Mesothelial cell of epicardium (in vitro differentiated cells): ENCODE results near the gene DOCK4. TPM values are rescaled to one million over a fixed set of nuclear protein-coding genes. Genes with fewer than 3 reads are reported as not detected.

Experiments
- DNase-seq, 2 experiments: peaks; one replicate each; pipeline ENCODE4 v3.0.0; 2021; ENCODE audit warnings: low spot score in 2 of 2; ENCODE audit not compliant: unreplicated experiment in 2 of 2
- H3K27ac Mint-ChIP-seq: 2 replicates; pipeline ENCODE4 v1.8.0; 2021; ENCODE audit warnings: mixed read lengths
- H3K27me3 Mint-ChIP-seq: 2 replicates; pipeline ENCODE4 v1.8.0; 2021; ENCODE audit warnings: low read depth, mixed read lengths
- H3K36me3 Mint-ChIP-seq: 2 replicates; pipeline ENCODE4 v1.8.0; 2021; ENCODE audit warnings: mixed read lengths
- H3K4me1 Mint-ChIP-seq: 2 replicates; pipeline ENCODE4 v1.8.0; 2021; ENCODE audit warnings: mixed read lengths
- H3K4me3 Mint-ChIP-seq: 2 replicates; pipeline ENCODE4 v1.8.0; 2021; ENCODE audit warnings: mild to moderate bottlenecking, moderate library complexity, mixed read lengths
- H3K9me3 Mint-ChIP-seq: 2 replicates; pipeline ENCODE4 v1.8.0; 2021; ENCODE audit warnings: mixed read lengths
- CTCF ChIP-seq: fragments of 200-600 bp; sonication (generic); IDR thresholded peaks from one replicate; pipeline ENCODE4 v1.5.0; 2021; ENCODE audit warnings: antibody characterized with exemption; ENCODE audit not compliant: unreplicated experiment
- total RNA-seq: library from RNA; stranded (reverse); gene quantifications from 3 replicates; pipeline ENCODE4 v1.2.1, GENCODE V29; 2021

Gene DOCK4
- total RNA-seq, 1 donor from 2014 or later: 27.7 TPM

- no peak for TF ChIP-seq CTCF
- Mint-ChIP-seq H3K4me3 (no peak overlapping the region), H3K36me3 (peaks cover 8% of the 10 kb centered on the region), H3K4me1 (peaks cover 14% of the 10 kb centered on the region), H3K9me3 (no peaks in the 10 kb centered on the region), H3K27me3 (no peaks in the 10 kb centered on the region), H3K27ac (no peak overlapping the region)
- DNase-seq: no peak
Measured at GRCh38 chr7:111990643-111991042, 215.6 kb downstream of the DOCK4 start.

DNA sequence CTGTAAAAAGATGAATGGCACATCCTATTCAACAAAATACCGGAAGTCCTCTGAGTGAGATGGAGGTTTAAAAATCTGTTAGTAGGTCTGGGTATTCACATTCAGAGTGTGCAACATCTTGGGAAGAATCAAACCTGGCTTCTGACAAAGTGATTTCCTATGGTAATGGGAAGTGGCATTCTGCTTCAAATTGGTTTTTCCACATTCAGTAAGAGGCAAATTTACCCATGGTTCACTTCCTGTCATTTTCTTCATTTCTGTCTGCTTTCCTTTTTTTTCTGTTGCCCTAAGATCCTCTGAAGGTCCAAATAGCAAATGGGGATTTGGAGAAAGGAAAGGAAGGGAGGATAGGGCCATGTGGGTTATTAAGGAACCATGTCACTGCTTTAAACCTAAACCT, 218.3 kb downstream of the DOCK4 start:
- no peak overlapping the region for H3K27ac Mint-ChIP-seq
- no peak overlapping the region for H3K4me3 Mint-ChIP-seq
- TF ChIP-seq CTCF: no peak
- peaks cover 13% of the 10 kb centered on the region for H3K4me1 Mint-ChIP-seq
- H3K9me3 Mint-ChIP-seq: no peaks in the 10 kb centered on the region
- DNase-seq: no peak
- no peaks in the 10 kb centered on the region for H3K27me3 Mint-ChIP-seq
- H3K36me3 Mint-ChIP-seq: peaks cover 30% of the 10 kb centered on the region

DNA sequence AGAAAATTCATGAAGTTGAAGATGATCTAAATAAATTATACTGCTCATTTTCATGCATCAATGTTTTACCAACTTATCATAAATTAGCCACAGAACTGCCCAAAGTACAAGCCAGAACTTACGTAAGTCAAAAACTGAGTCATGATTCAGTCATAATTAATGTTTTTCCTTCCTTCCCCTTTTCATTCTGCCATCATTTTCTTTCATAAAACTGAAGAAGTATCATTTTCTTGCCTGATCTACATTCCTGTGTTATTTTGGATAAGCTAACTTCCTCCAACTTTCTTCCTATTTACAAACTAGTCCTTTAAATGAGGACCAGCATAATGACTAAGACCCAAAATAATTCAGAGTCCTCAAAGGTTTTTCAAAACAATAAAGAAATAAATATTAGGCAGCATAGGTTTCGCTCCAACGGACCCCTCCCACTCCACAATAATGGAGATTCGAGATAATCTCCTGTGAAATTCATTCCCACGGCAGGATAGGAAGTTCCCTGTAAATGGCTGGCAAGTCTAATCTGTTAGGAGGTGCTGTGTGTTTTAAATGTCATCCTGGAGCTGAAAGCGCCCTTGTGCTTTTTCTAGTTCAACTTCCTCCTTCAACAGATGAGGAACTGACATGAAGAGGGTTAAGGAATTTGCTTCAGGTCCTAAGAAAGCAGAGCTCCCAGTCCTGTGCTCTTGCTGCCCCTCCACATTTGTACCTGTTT, 218.9 kb downstream of the DOCK4 start:
- Mint-ChIP-seq H3K4me3 (no peak overlapping the region), H3K27ac (peak overlapping the region; percentile 1), H3K27me3 (no peaks in the 10 kb centered on the region), H3K9me3 (no peaks in the 10 kb centered on the region), H3K36me3 (peaks cover 33% of the 10 kb centered on the region), H3K4me1 (peaks cover 13% of the 10 kb centered on the region)
- TF ChIP-seq CTCF: no peak
- no peak for DNase-seq

DNA sequence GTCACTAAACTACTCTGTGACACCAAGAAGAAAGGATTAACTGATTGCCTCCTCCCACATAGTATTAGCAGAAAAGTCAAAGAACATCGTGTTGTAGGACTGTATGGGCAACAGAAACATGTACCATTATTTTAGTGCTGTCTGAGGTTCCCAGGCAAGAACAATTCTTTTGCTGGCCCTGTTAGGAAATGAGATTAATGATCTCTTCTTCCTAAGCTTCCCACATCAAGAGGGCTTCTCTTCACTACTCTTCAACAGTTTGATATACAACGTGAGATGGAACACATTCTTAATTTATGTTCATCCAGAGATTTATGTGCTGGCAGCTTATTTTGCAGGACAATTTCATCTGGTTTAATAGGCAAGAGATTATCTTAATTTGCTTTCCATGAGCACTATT, 219.6 kb downstream of the DOCK4 start:
- peaks cover 35% of the 10 kb centered on the region for H3K36me3 Mint-ChIP-seq
- H3K4me3 Mint-ChIP-seq: no peak overlapping the region
- no peak for DNase-seq
- no peaks in the 10 kb centered on the region for H3K27me3 Mint-ChIP-seq
- peaks cover 13% of the 10 kb centered on the region for H3K4me1 Mint-ChIP-seq
- no peaks in the 10 kb centered on the region for H3K9me3 Mint-ChIP-seq
- TF ChIP-seq CTCF: no peak
- H3K27ac Mint-ChIP-seq: no peak overlapping the region

DNA sequence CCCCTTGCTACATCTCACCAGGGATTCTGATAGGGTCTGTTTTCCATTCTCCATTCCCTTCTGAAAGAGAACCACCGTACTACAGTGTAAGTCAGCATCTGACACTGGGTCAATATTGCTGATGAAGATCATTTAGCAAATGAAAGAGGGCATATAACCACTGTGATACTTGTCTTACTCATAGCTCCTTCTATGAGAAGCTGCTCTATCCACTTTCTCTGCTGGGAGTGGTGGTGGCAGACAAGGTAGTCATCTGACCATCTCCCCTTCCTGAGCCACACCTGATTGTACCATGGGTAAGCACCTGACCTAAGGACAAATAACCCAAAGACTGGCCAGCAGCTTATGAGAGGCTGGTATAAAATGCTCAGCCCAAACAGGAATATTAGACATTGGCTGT, 220.4 kb downstream of the DOCK4 start:
- TF ChIP-seq CTCF: no peak
- Mint-ChIP-seq H3K36me3 (peaks cover 37% of the 10 kb centered on the region), H3K4me1 (peaks cover 13% of the 10 kb centered on the region), H3K27ac (no peak overlapping the region), H3K27me3 (no peaks in the 10 kb centered on the region), H3K9me3 (no peaks in the 10 kb centered on the region), H3K4me3 (no peak overlapping the region)
- DNase-seq: no peak
